RWPE2 (cell line): ENCODE data around the gene WDR90.

Source experiments
- ATAC-seq: fragments of 200-7000 bp; cut with Tn5 transposase; 3 replicates; pipeline ENCODE4 v1.9.1; 2021; ENCODE audit warnings: low read depth
- DNase-seq: peaks from one replicate; pipeline ENCODE4 v3.0.0-alpha.2; 2020; ENCODE audit warnings: low spot score
- H3K27ac ChIP-seq: fragments of 450-650 bp; 2 replicates; pipeline ENCODE4 v1.5.1; 2017; ENCODE audit warnings: mild to moderate bottlenecking; ENCODE audit not compliant: poor library complexity, severe bottlenecking
- H3K27me3 ChIP-seq: fragments of 250-450 bp; sonication (Bioruptor Pico); 2 replicates; pipeline ENCODE4 v1.5.1; 2021; ENCODE audit warnings: mild to moderate bottlenecking, moderate library complexity; ENCODE audit not compliant: insufficient read depth, poor library complexity, severe bottlenecking
- H3K36me3 ChIP-seq: fragments of 250-450 bp; sonication (Bioruptor Pico); 2 replicates; pipeline ENCODE4 v1.5.1; 2020; ENCODE audit warnings: low read depth, mild to moderate bottlenecking, moderate library complexity
- H3K4me1 ChIP-seq: fragments of 250-450 bp; sonication (Bioruptor Pico); 2 replicates; pipeline ENCODE4 v1.5.1; 2021; ENCODE audit warnings: mild to moderate bottlenecking, moderate library complexity; ENCODE audit not compliant: insufficient read depth, poor library complexity, severe bottlenecking
- H3K4me3 ChIP-seq: fragments of 250-450 bp; sonication (Bioruptor Pico); 2 replicates; pipeline ENCODE4 v1.5.1; 2021; ENCODE audit warnings: mild to moderate bottlenecking, moderate library complexity; ENCODE audit not compliant: severe bottlenecking
- H3K9me3 ChIP-seq: fragments of 250-450 bp; sonication (Bioruptor Pico); 2 replicates; pipeline ENCODE4 v1.5.1; 2021; ENCODE audit warnings: mild to moderate bottlenecking, moderate library complexity; ENCODE audit not compliant: severe bottlenecking
- CTCF ChIP-seq: fragments of 450-650 bp; IDR thresholded peaks from one replicate; pipeline ENCODE4 v1.5.1; 2017; ENCODE audit warnings: mild to moderate bottlenecking, moderate library complexity; ENCODE audit not compliant: poor library complexity, severe bottlenecking

WDR90 gene

DNA sequence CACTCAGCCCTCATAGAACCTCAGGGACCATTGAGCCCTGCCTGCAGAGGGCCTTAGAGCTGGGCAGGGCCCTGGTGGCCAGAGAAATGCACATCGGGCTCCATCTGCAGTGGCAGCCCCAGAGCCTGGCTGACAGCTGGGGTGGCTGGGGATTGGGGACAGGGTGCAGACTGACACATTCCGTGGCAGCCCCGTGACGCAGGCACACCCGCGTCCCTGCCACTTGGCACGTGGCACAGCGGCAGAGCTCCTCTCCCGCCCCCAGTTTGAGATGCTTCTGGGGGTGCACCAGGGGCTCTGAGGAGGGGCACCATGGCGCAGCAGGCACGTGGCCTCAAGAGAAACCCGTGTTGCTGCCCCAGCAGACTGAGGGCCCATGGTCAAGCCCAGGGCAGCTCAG is 54.2 kb downstream of the WDR90 start:
- H3K36me3 ChIP-seq, result no peaks in the 10 kb centered on the region
- ATAC-seq, result no peak
- no peak for DNase-seq
- no peak for TF ChIP-seq CTCF
- H3K4me1 ChIP-seq, result peaks cover 3% of the 10 kb centered on the region
- no peaks in the 10 kb centered on the region for H3K9me3 ChIP-seq
- no peak overlapping the region for H3K4me3 ChIP-seq
- H3K27ac ChIP-seq, result no peak overlapping the region
- H3K27me3 ChIP-seq, result no peaks in the 10 kb centered on the region

DNA sequence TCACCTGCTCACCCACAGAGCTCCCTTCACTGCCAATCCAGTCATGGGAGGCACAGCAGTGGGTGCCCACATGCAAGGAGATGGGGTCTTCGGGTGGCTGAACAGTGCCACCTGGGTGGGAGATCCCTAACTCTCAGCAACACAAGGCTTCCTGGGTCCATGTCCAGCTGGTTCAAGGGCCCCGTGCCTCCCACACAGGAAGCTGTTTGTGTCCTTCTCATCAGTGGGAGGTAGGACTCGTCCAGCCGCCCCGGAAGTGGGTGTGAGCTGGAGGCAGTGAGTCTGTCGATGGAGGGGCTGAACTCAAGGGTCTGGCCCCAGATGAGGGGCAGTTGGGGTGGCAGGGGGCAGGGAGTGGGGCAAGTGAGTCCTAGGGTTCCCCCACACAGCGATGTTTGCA is 54.9 kb downstream of the WDR90 start:
- ATAC-seq, result no peak
- H3K27me3 ChIP-seq, result no peaks in the 10 kb centered on the region

DNA sequence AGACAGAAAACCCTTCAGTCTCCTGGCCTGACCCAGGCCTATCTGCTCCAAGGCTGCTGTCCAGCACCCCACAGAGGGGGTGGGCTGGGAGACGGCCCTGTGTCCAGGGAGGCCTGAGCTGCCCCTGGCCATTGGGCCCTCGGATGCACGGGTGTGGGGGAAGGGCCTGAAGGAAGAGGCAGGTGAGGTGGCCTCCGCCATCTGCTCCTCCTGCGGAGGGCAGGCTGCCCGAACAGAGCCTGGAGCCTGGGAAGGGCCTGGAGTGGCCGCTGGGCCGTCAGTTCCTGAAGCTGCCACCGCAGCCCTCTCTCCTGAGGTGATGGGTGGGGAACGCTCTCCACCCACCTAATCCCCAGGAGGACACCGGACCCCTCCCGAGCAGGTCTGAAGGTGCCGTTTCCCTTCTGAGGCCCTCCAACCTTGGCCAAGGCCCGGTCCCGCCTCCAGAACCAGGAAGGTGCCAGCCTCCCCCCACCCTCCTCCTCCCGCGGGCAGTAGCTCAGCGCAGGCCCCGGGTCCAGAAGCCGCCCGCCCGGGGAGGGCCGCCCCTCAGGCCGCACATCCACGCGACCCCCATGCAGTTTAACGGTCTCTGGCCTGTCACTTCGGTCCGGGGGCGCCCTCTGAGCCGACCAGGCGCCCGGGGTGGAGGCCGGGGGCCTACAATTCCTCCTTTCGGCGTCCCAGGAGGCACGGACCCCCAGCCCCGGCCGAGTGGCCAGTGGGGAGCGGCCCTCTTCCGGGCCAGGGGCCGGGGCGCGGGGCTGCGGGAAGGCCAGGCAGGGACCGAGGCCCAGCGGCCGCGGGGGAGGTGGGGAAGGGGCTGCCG is 55.6 kb downstream of the WDR90 start:
- Histone ChIP-seq H3K4me3 (peak overlapping the region; percentile 87), H3K36me3 (no peaks in the 10 kb centered on the region), H3K27ac (peak overlapping the region; percentile 49), H3K9me3 (no peaks in the 10 kb centered on the region), H3K27me3 (no peaks in the 10 kb centered on the region), H3K4me1 (peaks cover 3% of the 10 kb centered on the region)
- TF ChIP-seq CTCF, result no peak
- ATAC-seq (peak; percentile 6; the same call in 1 of the 3 replicates), DNase-seq (no peak)

More for the DNA sequence above, 54.9 kb downstream of the WDR90 start:
- Histone ChIP-seq H3K9me3 (no peaks in the 10 kb centered on the region), H3K4me1 (peaks cover 3% of the 10 kb centered on the region), H3K4me3 (peak overlapping the region; percentile 87), H3K36me3 (no peaks in the 10 kb centered on the region), H3K27ac (peak overlapping the region; percentile 49)
- DNase-seq, result no peak
- no peak for TF ChIP-seq CTCF

- no peak for TF ChIP-seq CTCF
- no peaks in the 10 kb centered on the region for H3K27me3 ChIP-seq
- H3K9me3 ChIP-seq, result no peaks in the 10 kb centered on the region
- ATAC-seq (no peak), DNase-seq (no peak)
- peak within 1 kb of the TSS; percentile 49 for H3K27ac ChIP-seq
- peak within 1 kb of the TSS; percentile 87 for H3K4me3 ChIP-seq
- H3K4me1 ChIP-seq, result peaks cover 3% of the 10 kb centered on the region
- H3K36me3 ChIP-seq, result no peaks in the 10 kb centered on the region
These were observed 56.4 kb downstream of the WDR90 start, which contains the start of gene FBXL16 for GRCh38 chr16:705431-706188. TSS of gene FBXL16 (minus strand) at chr16:705801. CDS start at chr16:697405, 8,396 bp downstream.
